Pancreas (tissue), 10 donors: ENCODE results near the gene SPAG16. TPM values are rescaled to one million over a fixed set of nuclear protein-coding genes. Genes with fewer than 3 reads are reported as not detected.

Source experiments
- ATAC-seq, 4 donors: fragments of 200-7000 bp; cut with Tn5 transposase; one replicate each; pipeline versions ENCODE4 v1.8.0 to v1.9.1; 2020; ENCODE audit warnings: mild to moderate bottlenecking in 4 of 4, moderate library complexity in 4 of 4
- DNase-seq, 6 donors: peaks; one replicate each; pipeline ENCODE4 v3.0.0-alpha.2; 2020
- FAIRE-seq: peaks from 2 replicates; lab custom pipeline; 2012; peaks lifted over from hg19 to GRCh38; lab: Jason Lieb, UNC
- H3K27ac ChIP-seq, 4 donors: fragments of 200-600 bp; sonication (generic); 1 replicate in 3 of 4; 2 replicates in 1 of 4; pipeline versions ENCODE4 v1.5.0 to v1.8.0; 2020
- H3K27me3 ChIP-seq, 4 donors: fragments of 200-600 bp; one replicate each; pipeline ENCODE4 v1.8.0; 2021
- H3K36me3 ChIP-seq, 3 donors: fragments of 200-600 bp; sonication (generic) in 1 of 3; one replicate each; pipeline versions ENCODE4 v1.5.0 to v1.8.0; 2020 to 2021
- H3K4me1 ChIP-seq, 3 donors: fragments of 200-600 bp; one replicate each; pipeline ENCODE4 v1.8.0; 2021
- H3K4me3 ChIP-seq, 4 donors: fragments of 200-600 bp; sonication (generic) in 2 of 4; one replicate each; pipeline versions ENCODE4 v1.5.0 to v1.8.0; 2020 to 2021
- H3K9me3 ChIP-seq, 4 donors: fragments of 200-600 bp; one replicate each; pipeline ENCODE4 v1.8.0; 2021
- WGBS, 2 donors: extraction: QIAGEN DNeasy Blood & Tissue Kit; methylation state at CpG; one replicate each; pipeline ENCODE4 v1.1.7; 2013; 5-methylcytosine and 5-hydroxymethylcytosine counted together
- intact Hi-C, 3 donors: fragments of 100-400 bp; cut with DNase I; formaldehyde crosslinking; loops; one replicate each; pipeline versions ENCODE4 v1.11.1 to v1.14.2; 2022
- polyA plus RNA-seq, 2 donors: library from polyadenylated mRNA; stranded (reverse); fragments of 200-250 nt; gene quantifications; one replicate each; pipeline ENCODE4 v1.2.3, GENCODE V29; 2013
- total RNA-seq, 6 donors: library from RNA; stranded (reverse); fragmentation: NEBNext Ultra II Directional in 4 of 6; extraction: Animal tissue kit (Norgen Biotek cat#: 25700) in 4 of 6; gene quantifications; one replicate each; pipeline versions ENCODE4 v1.2.1 to v1.2.4, GENCODE V29; 2021 to 2023
- TF ChIP-seq, protein P1 (sequence below), 4 donors: fragments of 200-600 bp; sonication (generic) in 3 of 4; IDR thresholded peaks; one replicate each; pipeline versions ENCODE4 v1.5.0 to v1.8.0; 2021; ENCODE audit warnings: antibody characterized with exemption in 4 of 4
- donor health status: healthy with polysubstance abuse.
- donor health status: DM: no; HTN: no; CAD: no; lungs with moderate emphysema.
- donor health status: DM: no; HTN: no; CAD: no.
- donor health status: control.
- donor health status: control.
- donor health status: Bipolar disorder and iron deficiency.
- donor health status: DM: yes; HTN: yes; CAD: no.
- donor health status: DM: no; HTN: no; CAD: no.
- donor health status: DM: no; HTN: no; CAD: no.
- donor health status: DM: yes; HTN: yes; CAD: no.

The SPAG16 gene
- total and polyA plus RNA-seq, 8 donors: 9.7 to 25.7 (median 11.7) TPM

DNA sequence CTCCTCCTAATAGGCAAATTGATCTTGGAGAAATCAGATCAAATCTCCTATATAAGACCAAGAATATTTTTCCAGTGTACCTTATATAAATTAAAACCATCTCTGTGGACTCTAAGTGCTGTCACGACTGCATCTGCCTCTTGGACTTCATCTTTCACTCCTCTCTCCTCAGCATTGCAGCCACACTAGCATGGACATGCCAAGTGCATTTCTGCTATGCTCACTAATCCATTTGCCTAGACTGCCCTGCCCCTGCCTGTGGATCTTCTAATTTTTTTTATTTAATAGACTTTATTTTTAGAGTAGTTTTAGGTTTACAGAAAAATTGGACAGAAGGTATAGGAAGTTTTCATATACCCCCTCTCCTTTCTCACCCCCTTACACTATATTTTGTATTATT, 979.9 kb downstream of the SPAG16 start:
- H3K4me1 ChIP-seq: no peaks in the 10 kb centered on the region
- H3K4me3 ChIP-seq: no peak overlapping the region
- intact Hi-C loops: no loop called here

DNA sequence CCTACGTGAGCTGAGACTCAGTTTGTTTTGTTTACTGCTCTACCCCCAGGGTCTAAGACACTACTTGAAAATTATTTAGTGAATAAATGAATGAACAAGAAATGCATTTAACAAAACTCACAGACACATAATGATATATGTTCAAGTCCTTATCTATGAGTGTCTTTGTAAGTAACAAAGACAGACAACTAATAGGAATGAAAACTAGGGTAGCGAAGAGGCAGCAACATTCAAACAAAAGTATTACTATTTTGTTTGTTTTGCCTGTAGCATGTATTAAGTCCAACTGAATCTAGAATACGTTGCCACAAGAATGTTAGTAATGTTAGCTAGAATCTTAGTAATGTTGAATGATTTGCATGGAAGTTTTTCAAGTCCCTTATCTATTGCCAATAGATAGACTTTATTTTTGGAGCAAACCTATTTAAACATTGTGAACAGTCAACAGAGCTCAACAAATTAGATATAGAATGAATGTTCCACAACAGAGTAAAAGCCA, 981.8 kb downstream of the SPAG16 start:
- intact Hi-C loops: no loop called here
- TF ChIP-seq, protein P1, sequence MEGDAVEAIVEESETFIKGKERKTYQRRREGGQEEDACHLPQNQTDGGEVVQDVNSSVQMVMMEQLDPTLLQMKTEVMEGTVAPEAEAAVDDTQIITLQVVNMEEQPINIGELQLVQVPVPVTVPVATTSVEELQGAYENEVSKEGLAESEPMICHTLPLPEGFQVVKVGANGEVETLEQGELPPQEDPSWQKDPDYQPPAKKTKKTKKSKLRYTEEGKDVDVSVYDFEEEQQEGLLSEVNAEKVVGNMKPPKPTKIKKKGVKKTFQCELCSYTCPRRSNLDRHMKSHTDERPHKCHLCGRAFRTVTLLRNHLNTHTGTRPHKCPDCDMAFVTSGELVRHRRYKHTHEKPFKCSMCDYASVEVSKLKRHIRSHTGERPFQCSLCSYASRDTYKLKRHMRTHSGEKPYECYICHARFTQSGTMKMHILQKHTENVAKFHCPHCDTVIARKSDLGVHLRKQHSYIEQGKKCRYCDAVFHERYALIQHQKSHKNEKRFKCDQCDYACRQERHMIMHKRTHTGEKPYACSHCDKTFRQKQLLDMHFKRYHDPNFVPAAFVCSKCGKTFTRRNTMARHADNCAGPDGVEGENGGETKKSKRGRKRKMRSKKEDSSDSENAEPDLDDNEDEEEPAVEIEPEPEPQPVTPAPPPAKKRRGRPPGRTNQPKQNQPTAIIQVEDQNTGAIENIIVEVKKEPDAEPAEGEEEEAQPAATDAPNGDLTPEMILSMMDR (IDR thresholded peaks at IDR 0.05): no peak
- 49 to 50% methylated on average over 3 of the region's 3 CpGs for WGBS, 2 donors
- no peak for FAIRE-seq
- no peaks in the 10 kb centered on the region for H3K4me1 ChIP-seq
- H3K36me3 ChIP-seq: no peaks in the 10 kb centered on the region
- H3K27me3 ChIP-seq: no peaks in the 10 kb centered on the region
- no peak for ATAC-seq
- no peak overlapping the region for H3K4me3 ChIP-seq
- DNase-seq: no peak
- H3K27ac ChIP-seq: no peak overlapping the region
- no peaks in the 10 kb centered on the region for H3K9me3 ChIP-seq

More for the DNA sequence above, 979.9 kb downstream of the SPAG16 start:
- no peaks in the 10 kb centered on the region for H3K9me3 ChIP-seq
- TF ChIP-seq, protein P1 (IDR thresholded peaks at IDR 0.05): no peak
- no peaks in the 10 kb centered on the region for H3K27me3 ChIP-seq
- H3K36me3 ChIP-seq: no peaks in the 10 kb centered on the region
- no peak overlapping the region for H3K27ac ChIP-seq
- WGBS, 2 donors: 34 to 38% methylated on average over 1 of the region's 1 CpG
- no peak for DNase-seq
- ATAC-seq: no peak
- no peak for FAIRE-seq

DNA sequence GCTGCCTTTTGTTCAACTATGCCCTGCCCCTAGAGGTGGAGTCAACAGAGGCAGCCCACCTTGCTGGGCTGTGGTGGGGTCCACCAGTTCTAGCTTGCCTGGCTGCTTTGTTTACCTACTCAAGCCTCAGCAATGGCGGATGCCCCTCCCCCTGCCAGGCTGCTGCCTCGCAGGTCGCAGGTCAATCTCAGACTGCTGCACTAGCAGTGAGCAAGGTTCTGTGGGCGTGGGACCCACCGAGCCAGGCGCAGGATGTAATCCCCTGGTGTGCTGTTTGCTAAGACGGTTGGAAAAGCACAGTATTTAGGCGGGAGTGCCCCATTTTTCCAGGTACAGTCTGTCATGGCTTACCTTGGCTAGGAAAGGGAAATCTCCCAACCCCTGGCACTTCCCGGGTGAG, 993.6 kb downstream of the SPAG16 start:
- DNase-seq (peak in 1 of 6 donors; percentile 33), FAIRE-seq (no peak), ATAC-seq (no peak)
- Histone ChIP-seq H3K9me3 (no peaks in the 10 kb centered on the region), H3K4me3 (no peak overlapping the region), H3K27me3 (no peaks in the 10 kb centered on the region), H3K4me1 (no peaks in the 10 kb centered on the region), H3K27ac (no peak overlapping the region), H3K36me3 (no peaks in the 10 kb centered on the region)
- intact Hi-C loops: no loop called here
- TF ChIP-seq, protein P1 (IDR thresholded peaks at IDR 0.05): no peak
- 68 to 73% methylated on average over 9 of the region's 9 CpGs for WGBS, 2 donors

DNA sequence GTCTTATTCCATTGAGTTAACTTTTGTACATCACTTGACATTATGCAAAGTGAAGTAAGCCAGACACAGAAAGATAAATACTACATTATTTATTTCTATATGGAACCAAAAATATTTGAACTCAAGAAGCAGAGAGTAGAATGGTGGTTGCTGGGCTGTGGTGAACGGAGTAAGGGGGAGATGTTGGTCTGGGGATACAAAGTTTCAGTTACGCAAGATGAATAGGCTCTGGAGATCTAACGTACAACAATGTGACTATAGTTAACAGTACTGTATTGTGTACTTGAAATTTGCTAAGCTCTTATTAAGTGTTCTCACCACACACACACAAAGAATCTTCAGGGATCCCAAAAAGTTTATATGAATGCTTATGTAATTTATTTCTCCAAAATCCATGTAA, 1001.7 kb downstream of the SPAG16 start:
- FAIRE-seq: no peak
- H3K9me3 ChIP-seq: no peaks in the 10 kb centered on the region
- TF ChIP-seq, protein P1 (IDR thresholded peaks at IDR 0.05): no peak
- intact Hi-C loops: no loop called here
- no peak overlapping the region for H3K4me3 ChIP-seq
- H3K27ac ChIP-seq: no peak overlapping the region
- no peak for ATAC-seq
- no peak for DNase-seq
- 31 to 39% methylated on average over 3 of the region's 3 CpGs for whole genome bisulfite sequencing, 2 donors
- H3K4me1 ChIP-seq: no peaks in the 10 kb centered on the region
- H3K36me3 ChIP-seq: no peaks in the 10 kb centered on the region
- no peaks in the 10 kb centered on the region for H3K27me3 ChIP-seq

DNA sequence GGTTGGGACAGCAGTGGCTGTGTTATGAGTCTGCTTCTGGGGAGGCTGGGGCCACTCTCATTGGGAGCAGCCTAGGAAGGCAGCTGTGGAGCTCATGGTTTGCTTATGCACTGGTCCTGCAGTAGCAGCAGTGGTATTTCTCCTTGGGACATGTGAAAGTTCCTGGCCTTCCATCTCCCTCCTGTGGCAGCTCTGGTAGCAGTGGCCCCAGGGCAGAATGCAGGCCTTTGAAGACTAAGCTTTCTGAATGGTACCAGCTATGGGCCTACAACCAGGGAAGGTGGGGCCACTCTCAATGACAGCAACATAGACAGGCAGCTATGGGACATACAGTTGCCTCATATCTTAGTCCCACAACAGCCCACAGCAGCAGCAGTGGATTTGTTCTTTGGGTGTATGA, 1009.3 kb downstream of the SPAG16 start:
- no peak overlapping the region for H3K27ac ChIP-seq
- TF ChIP-seq, protein P1 (IDR thresholded peaks at IDR 0.05): no peak
- no peaks in the 10 kb centered on the region for H3K27me3 ChIP-seq
- FAIRE-seq (no peak), ATAC-seq (no peak), DNase-seq (no peak)
- H3K4me3 ChIP-seq: no peak overlapping the region
- no peaks in the 10 kb centered on the region for H3K4me1 ChIP-seq
- no peaks in the 10 kb centered on the region for H3K9me3 ChIP-seq
- intact Hi-C loops: no loop called here
- H3K36me3 ChIP-seq: no peaks in the 10 kb centered on the region
